HepG2 (cell line): ENCODE data around the gene ANKS3. TPM values are rescaled to one million over a fixed set of nuclear protein-coding genes. Genes with fewer than 3 reads are reported as not detected.
A peak's percentile ranks its signal among the peaks of the same experiment; 100 is the strongest.

Experiments used
- ATAC-seq: fragments of 200-7000 bp; cut with Tn5 transposase; 3 replicates; pipeline ENCODE4 v1.9.1; 2020; ENCODE audit warnings: mild to moderate bottlenecking, moderate library complexity
- BruUV-seq: library from RNA; stranded (reverse); fragments of 400-500 nt; replicated peaks from 2 replicates; lab custom pipeline; 2021; lab: Mats Ljungman, UMichigan
- CTCF ChIA-PET: fragments of 300-600 bp; formaldehyde crosslinking; extraction: SDS; loops from one replicate; lab custom pipeline; 2021; ENCODE audit warnings: low total read pairs, inconsistent platforms, low intra/inter-chr PET ratio; lab: Yijun Ruan, JAX
- POLR2A ChIA-PET: fragments of 350-600 bp; sonication (Branson Sonifier 250); formaldehyde crosslinking; loops from one replicate; lab custom pipeline; 2020; ENCODE audit warnings: antibody characterized with exemption, inconsistent platforms; lab: Yijun Ruan, JAX
- DNase-seq: peaks from one replicate; pipeline ENCODE4 v3.0.0-alpha.2; 2015; ENCODE audit warnings: low spot score
- FAIRE-seq: peaks from 3 replicates; lab custom pipeline; 2011; peaks lifted over from hg19 to GRCh38; lab: Jason Lieb, UNC
- H2AFZ ChIP-seq: one replicate; pipeline ENCODE4 v1.6.1; 2011; ENCODE audit warnings: low read length, inconsistent platforms
- H3K27ac ChIP-seq: fragments of 300-600 bp; 3 replicates; pipeline ENCODE4 v1.8.0; 2011; ENCODE audit warnings: mixed run types, mild to moderate bottlenecking, mixed read lengths, low read length, inconsistent platforms; ENCODE audit not compliant: insufficient read depth; ENCODE audit errors: extremely low read length
- H3K27me3 ChIP-seq, 2 experiments: fragments of 200-600 bp in 1 of 2; 2 replicates in 1 of 2; 3 replicates in 1 of 2; pipeline versions ENCODE4 v1.6.0 to v1.8.0; 2011; ENCODE audit warnings: low read length in 2 of 2, mild to moderate bottlenecking in 2 of 2, moderate library complexity in 2 of 2, inconsistent platforms in 1 of 2; ENCODE audit not compliant: insufficient read depth in 2 of 2, control insufficient read depth in 1 of 2
- H3K36me3 ChIP-seq, 2 experiments: fragments of 200-600 bp in 1 of 2; replicated peaks in 1 of 2; 2 replicates in 1 of 2; 3 replicates in 1 of 2; pipeline versions ENCODE4 v1.5.1 to v1.8.0; 2011; ENCODE audit warnings: low read length in 2 of 2, inconsistent platforms in 1 of 2; ENCODE audit not compliant: insufficient read depth in 2 of 2, control insufficient read depth in 1 of 2
- H3K4me1 ChIP-seq: 2 replicates; pipeline ENCODE4 v1.5.1; 2012; ENCODE audit warnings: low read length, inconsistent platforms; ENCODE audit not compliant: insufficient read depth
- H3K4me2 ChIP-seq: 2 replicates; pipeline ENCODE4 v1.6.0; 2011; ENCODE audit warnings: low read depth, low read length, inconsistent platforms
- H3K4me3 ChIP-seq, 3 experiments: fragments of 200-600 bp in 1 of 3; sonication (generic), shearing (Covaris generic) in 1 of 3; replicated peaks in 1 of 3; 2 replicates each; pipeline ENCODE4 v1.5.1; 2011 to 2016; ENCODE audit warnings: low read length in 3 of 3, inconsistent platforms in 2 of 3, low read depth in 2 of 3, mild to moderate bottlenecking in 2 of 3, control low read depth in 1 of 3, mixed read lengths in 1 of 3; ENCODE audit not compliant: insufficient read depth in 1 of 3
- H3K79me2 ChIP-seq: one replicate; pipeline ENCODE4 v1.6.1; 2011; ENCODE audit warnings: low read length, inconsistent platforms; ENCODE audit not compliant: insufficient read depth
- H3K9ac ChIP-seq: 2 replicates; pipeline ENCODE4 v1.6.0; 2011; ENCODE audit warnings: mild to moderate bottlenecking, low read depth, low read length, inconsistent platforms; ENCODE audit not compliant: insufficient read depth
- H3K9me3 ChIP-seq: 2 replicates; pipeline ENCODE4 v1.5.1; 2012; ENCODE audit warnings: mild to moderate bottlenecking, low read length
- H4K20me1 ChIP-seq: 2 replicates; pipeline ENCODE4 v1.6.0; 2011; ENCODE audit warnings: inconsistent platforms, mild to moderate bottlenecking, low read length, moderate library complexity; ENCODE audit not compliant: insufficient read depth
- CBX5 ChIP-seq: sonication (generic); formaldehyde crosslinking; IDR thresholded peaks from 2 replicates; pipeline ENCODE4 v1.4.0; 2020; ENCODE audit warnings: missing genetic modification reagents, borderline replicate concordance
- CEBPZ ChIP-seq: IDR thresholded peaks from 2 replicates; pipeline ENCODE4 v1.6.1; 2012; ENCODE audit warnings: low read length, improper control_type of control experiment
- FOXK1 ChIP-seq: sonication (generic); formaldehyde crosslinking; IDR thresholded peaks from 2 replicates; pipeline ENCODE4 v1.4.0; 2020; ENCODE audit warnings: low read depth, missing genetic modification reagents, borderline replicate concordance
- HOXA3 ChIP-seq: sonication (generic); formaldehyde crosslinking; IDR thresholded peaks from 2 replicates; pipeline ENCODE4 v1.5.0; 2020; ENCODE audit warnings: missing genetic modification reagents
- MTF1 ChIP-seq: sonication (generic); formaldehyde crosslinking; IDR thresholded peaks from 2 replicates; pipeline ENCODE4 v1.5.0; 2020; ENCODE audit warnings: missing genetic modification reagents
- NR2F6 ChIP-seq, 2 experiments: IDR thresholded peaks; 2 replicates each; pipeline ENCODE4 v1.6.1; 2016; ENCODE audit warnings: antibody characterized with exemption in 1 of 2, mild to moderate bottlenecking in 1 of 2
- PRDM10 ChIP-seq: sonication (generic); formaldehyde crosslinking; IDR thresholded peaks from 2 replicates; pipeline ENCODE4 v1.4.0; 2020; ENCODE audit warnings: low read depth, missing genetic modification reagents
- TFE3 ChIP-seq: IDR thresholded peaks from 2 replicates; pipeline ENCODE4 v1.6.1; 2016
- ZNF546 ChIP-seq: sonication (generic); formaldehyde crosslinking; conservative IDR thresholded peaks from 2 replicates; pipeline ENCODE4 v1.8.1; 2023; ENCODE audit warnings: mild to moderate bottlenecking, missing genetic modification reagents
- ZNF562 ChIP-seq: sonication (generic); formaldehyde crosslinking; IDR thresholded peaks from 2 replicates; pipeline ENCODE4 v1.8.0; 2022; ENCODE audit warnings: missing genetic modification reagents, borderline replicate concordance
- ZNF879 ChIP-seq: sonication (generic); formaldehyde crosslinking; IDR thresholded peaks from 2 replicates; pipeline ENCODE4 v1.8.1; 2023; ENCODE audit warnings: missing genetic modification reagents
- WGBS: methylation state at CpG from one replicate; pipeline ENCODE4 v1.1.6; 2017; ENCODE audit warnings: low lambda C conversion rate; 5-methylcytosine and 5-hydroxymethylcytosine counted together
- in situ Hi-C: cut with HindIII; loops from 2 replicates; pipeline ENCODE4 v1.10.0; 2017; ENCODE audit warnings: low pct_unique_long_range_greater_than_20kb; ENCODE audit not compliant: extremely low pct_ligation_motif_present
- intact Hi-C: fragments of 100-400 bp; cut with micrococcal nuclease; formaldehyde crosslinking; loops from one replicate; pipeline ENCODE4 v1.10.0; 2022; ENCODE audit not compliant: unreplicated experiment
- polyA plus RNA-seq, 8 experiments: library from polyadenylated mRNA; depleted of rRNA in 3 of 8; stranded (reverse) in 7 of 8; unstranded in 1 of 8; fragments of >200 nt; fragmentation: Illumina TruSeq in 4 of 8; extraction: Trizol in 4 of 8; gene quantifications; 2 replicates each; pipeline versions ENCODE4 v1.2.1 to v1.2.3, GENCODE V29; 2011 to 2016; ENCODE audit warnings: low read depth in 4 of 8, missing spikeins in 1 of 8, mixed read lengths in 1 of 8; ENCODE audit not compliant: insufficient read depth in 1 of 8
- total RNA-seq, 5 experiments: library from RNA; depleted of rRNA; stranded (reverse); fragments of >200 nt; fragmentation: Illumina TruSeq; extraction: Trizol; gene quantifications; 2 replicates each; pipeline ENCODE4 v1.2.3, GENCODE V29; 2016; ENCODE audit warnings: low read depth in 1 of 5
- TF ChIP-seq, protein P1 (sequence below): IDR thresholded peaks from 2 replicates; pipeline ENCODE4 v1.4.0; 2020; ENCODE audit warnings: mild to moderate bottlenecking, missing genetic modification reagents

The ANKS3 gene
- total and polyA plus RNA-seq, 2 of the 13 experiments (the other 11 are each of a cell fraction or from before 2014, with no cell fraction given), result 11.4 to 15.9 TPM

DNA sequence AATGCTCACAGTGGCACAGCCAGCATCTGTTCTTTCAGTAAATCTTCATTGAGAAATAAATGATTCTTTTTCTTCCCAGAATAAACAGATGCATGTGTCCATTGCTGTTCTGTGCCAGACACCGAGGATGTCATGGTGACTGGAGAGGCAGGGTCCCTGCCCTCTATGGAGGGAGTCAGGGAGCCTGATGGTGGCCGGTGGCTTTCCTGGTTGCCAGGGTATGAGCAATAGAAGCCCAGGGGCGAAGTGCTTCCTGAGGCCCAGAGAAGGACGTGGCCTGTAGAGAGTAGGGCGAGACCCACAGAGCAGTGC lies 70.7 kb downstream of the ANKS3 start:
- H3K36me3 ChIP-seq, result peaks cover 12 to 25% of the 10 kb centered on the region in 2 experiments
- intact Hi-C loops, result no loop called here
- ChIA-PET POLR2A (interaction anchor here (1.0 to 2.9 kb wide), 8 partner anchors 9 to 105 kb away, joined by 3 to 39 read pairs (median 6); partner anchors contain the start of gene MGRN1), CTCF (no interaction called here)
- no peaks in the 10 kb centered on the region for H3K9me3 ChIP-seq
- H3K4me1 ChIP-seq, result peaks cover 88% of the 10 kb centered on the region
- 0% methylated on average over 4 of the region's 5 CpGs for WGBS
- in situ Hi-C loops, result loop anchor here (5.0 kb wide), 1 partner anchor 46 kb away; no protein-coding TSS in a partner anchor
- no peaks in the 10 kb centered on the region; a peak in 1 of 5 replicates for H3K27me3 ChIP-seq
- BruUV-seq, result no TSS peak
- H3K4me2 ChIP-seq, result peak overlapping the region; percentile 92
- DNase-seq (no peak), ATAC-seq (no peak), FAIRE-seq (no peak)
- peak overlapping the region in 1 of 3 experiments; percentile 65; a peak in 3 of 6 replicates for H3K4me3 ChIP-seq
- H4K20me1 ChIP-seq, result no peaks in the 10 kb centered on the region
- H3K27ac ChIP-seq, result peak overlapping the region; percentile 97
- peaks cover 6% of the 10 kb centered on the region for H3K79me2 ChIP-seq
- H2AFZ ChIP-seq, result no peak overlapping the region
- H3K9ac ChIP-seq, result peak overlapping the region; percentile 77
- no peak for TF ChIP-seq CEBPZ
- TF ChIP-seq ZNF879, result 0 out of 2 replicates have a peak, but pooled peaks have one; percentile 19
- TF ChIP-seq MTF1 (CRISPR knock-in tag), result no peak
- no peak for TF ChIP-seq ZNF562 (CRISPR knock-in tag)
- TF ChIP-seq HOXA3 (CRISPR knock-in tag), result no peak
- TF ChIP-seq ZNF546 (CRISPR knock-in tag), result 0 out of 2 replicates have a peak, but pooled peaks have one; percentile 27
- TF ChIP-seq, protein P1, sequence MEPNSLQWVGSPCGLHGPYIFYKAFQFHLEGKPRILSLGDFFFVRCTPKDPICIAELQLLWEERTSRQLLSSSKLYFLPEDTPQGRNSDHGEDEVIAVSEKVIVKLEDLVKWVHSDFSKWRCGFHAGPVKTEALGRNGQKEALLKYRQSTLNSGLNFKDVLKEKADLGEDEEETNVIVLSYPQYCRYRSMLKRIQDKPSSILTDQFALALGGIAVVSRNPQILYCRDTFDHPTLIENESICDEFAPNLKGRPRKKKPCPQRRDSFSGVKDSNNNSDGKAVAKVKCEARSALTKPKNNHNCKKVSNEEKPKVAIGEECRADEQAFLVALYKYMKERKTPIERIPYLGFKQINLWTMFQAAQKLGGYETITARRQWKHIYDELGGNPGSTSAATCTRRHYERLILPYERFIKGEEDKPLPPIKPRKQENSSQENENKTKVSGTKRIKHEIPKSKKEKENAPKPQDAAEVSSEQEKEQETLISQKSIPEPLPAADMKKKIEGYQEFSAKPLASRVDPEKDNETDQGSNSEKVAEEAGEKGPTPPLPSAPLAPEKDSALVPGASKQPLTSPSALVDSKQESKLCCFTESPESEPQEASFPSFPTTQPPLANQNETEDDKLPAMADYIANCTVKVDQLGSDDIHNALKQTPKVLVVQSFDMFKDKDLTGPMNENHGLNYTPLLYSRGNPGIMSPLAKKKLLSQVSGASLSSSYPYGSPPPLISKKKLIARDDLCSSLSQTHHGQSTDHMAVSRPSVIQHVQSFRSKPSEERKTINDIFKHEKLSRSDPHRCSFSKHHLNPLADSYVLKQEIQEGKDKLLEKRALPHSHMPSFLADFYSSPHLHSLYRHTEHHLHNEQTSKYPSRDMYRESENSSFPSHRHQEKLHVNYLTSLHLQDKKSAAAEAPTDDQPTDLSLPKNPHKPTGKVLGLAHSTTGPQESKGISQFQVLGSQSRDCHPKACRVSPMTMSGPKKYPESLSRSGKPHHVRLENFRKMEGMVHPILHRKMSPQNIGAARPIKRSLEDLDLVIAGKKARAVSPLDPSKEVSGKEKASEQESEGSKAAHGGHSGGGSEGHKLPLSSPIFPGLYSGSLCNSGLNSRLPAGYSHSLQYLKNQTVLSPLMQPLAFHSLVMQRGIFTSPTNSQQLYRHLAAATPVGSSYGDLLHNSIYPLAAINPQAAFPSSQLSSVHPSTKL (CRISPR knock-in tag), result no peak
- no peak for TF ChIP-seq CBX5 (CRISPR knock-in tag)
- TF ChIP-seq FOXK1, result no peak
- no peak for TF ChIP-seq NR2F6 (IDR thresholded peaks at IDR 0.05)
- TF ChIP-seq NR2F6 (CRISPR knock-in tag; IDR thresholded peaks at IDR 0.05), result no peak
- no peak for TF ChIP-seq TFE3
- TF ChIP-seq PRDM10 (CRISPR knock-in tag), result no peak
